Left kidney (tissue), 2 donors: Measurements from ENCODE around the gene EXOSC10. TPM values are rescaled to one million over a fixed set of nuclear protein-coding genes. Genes with fewer than 3 reads are reported as not detected.
"Not testable (repeated sequence)": the region's sequence is repeated elsewhere in the genome, so short reads cannot be mapped to it uniquely, and the experiment has no call there.

ENCODE experiments used
- DNase-seq: peaks from one replicate; pipeline ENCODE4 v3.0.0-alpha.2; 2013
- polyA plus RNA-seq: library from polyadenylated mRNA; unstranded; fragments of 120-200 nt; gene quantifications from one replicate; pipeline ENCODE4 v1.2.1, GENCODE V29; 2013; ENCODE audit not compliant: insufficient read length

The EXOSC10 gene
- polyA plus RNA-seq, 1 donor = 114 TPM

- DNase-seq = no peak
These were observed 55.4 kb downstream of the EXOSC10 start for GRCh38 chr1:11044086-11044848.

GRCh38 chr1:11042995-11043874 lies 56.4 kb downstream of the EXOSC10 start:
- no peak for DNase-seq

GRCh38 chr1:11042065-11042464 lies 57.6 kb downstream of the EXOSC10 start:
- DNase-seq = no peak

- DNase-seq = no peak
These were observed 58.6 kb downstream of the EXOSC10 start for GRCh38 chr1:11041048-11041447.

- not testable (repeated sequence) for DNase-seq
These were observed 59.6 kb downstream of the EXOSC10 start for GRCh38 chr1:11040105-11040429.

- DNase-seq = no peak
These were observed 60.1 kb downstream of the EXOSC10 start for GRCh38 chr1:11039351-11040104.

GRCh38 chr1:11037740-11038182 lies 61.9 kb downstream of the EXOSC10 start:
- DNase-seq = peak; percentile 84

GRCh38 chr1:11037019-11037739 lies 62.5 kb downstream of the EXOSC10 start:
- DNase-seq = not testable (repeated sequence)

- DNase-seq = no peak
These were observed 67.9 kb downstream of the EXOSC10 start for GRCh38 chr1:11031624-11032262.

- DNase-seq = no peak
These were observed 68.8 kb downstream of the EXOSC10 start for GRCh38 chr1:11030865-11031264.

- no peak for DNase-seq
These were observed 71.7 kb downstream of the EXOSC10 start for GRCh38 chr1:11028018-11028417.

- no peak for DNase-seq
These were observed 72.4 kb downstream of the EXOSC10 start for GRCh38 chr1:11027316-11027715.

GRCh38 chr1:11026903-11027302 lies 72.8 kb downstream of the EXOSC10 start:
- no peak for DNase-seq

- no peak for DNase-seq
These were observed 73.6 kb downstream of the EXOSC10 start for GRCh38 chr1:11026052-11026451.

- no peak for DNase-seq
These were observed 74.1 kb downstream of the EXOSC10 start for GRCh38 chr1:11025618-11026017.

GRCh38 chr1:11024874-11025203 lies 74.8 kb downstream of the EXOSC10 start:
- DNase-seq = no peak

GRCh38 chr1:11024154-11024873 lies 75.4 kb downstream of the EXOSC10 start:
- DNase-seq = no peak

- no peak for DNase-seq
These were observed 76.5 kb downstream of the EXOSC10 start for GRCh38 chr1:11023201-11023600.

GRCh38 chr1:11019971-11020370 lies 79.7 kb downstream of the EXOSC10 start:
- no peak for DNase-seq

GRCh38 chr1:11019358-11019757 lies 80.3 kb downstream of the EXOSC10 start:
- DNase-seq = not testable (repeated sequence)
